IPS-NIHi7 (cell line): Measurements from ENCODE around the gene CAP1.
"Not testable (repeated sequence)": the region's sequence is repeated elsewhere in the genome, so short reads cannot be mapped to it uniquely, and the experiment has no call there.

ENCODE experiments used
- DNase-seq: peaks from one replicate; pipeline ENCODE4 v3.0.0; 2012; ENCODE audit warnings: mixed read lengths; ENCODE audit errors: extremely low spot score

CAP1 gene

GRCh38 chr1:40040511-40041465 is at the start of gene CAP1:
Gene CAP1, plus strand, starts transcription at chr1:40040729. Its CDS starts 18,618 bp downstream, at chr1:40059347.
- DNase-seq, result peak; percentile 99

GRCh38 chr1:39992234-39992633 is 48.3 kb upstream of the CAP1 start:
- DNase-seq, result no peak

DNA sequence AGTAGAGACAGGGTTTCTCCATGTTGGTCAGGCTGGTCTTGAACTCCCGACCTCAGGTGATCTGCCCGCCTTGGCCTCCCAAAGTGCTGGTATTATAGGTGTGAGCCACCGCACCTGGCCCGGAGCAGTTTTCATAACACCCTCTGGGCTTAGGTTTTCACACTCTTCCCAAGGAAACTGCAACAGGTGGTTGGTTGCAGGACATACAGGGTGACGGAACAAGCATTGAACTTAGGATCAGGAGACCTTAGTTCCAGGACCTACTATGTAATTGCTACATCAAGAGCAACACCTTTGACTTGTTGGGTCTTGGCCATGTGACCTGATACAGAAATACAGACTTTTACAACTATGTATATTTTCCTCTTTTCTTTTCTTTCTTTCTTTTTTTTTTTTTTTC is 47.6 kb upstream of the CAP1 start:
- no peak for DNase-seq

- no peak for DNase-seq
Observed at GRCh38 chr1:39995973-39996393, 44.5 kb upstream of the CAP1 start.

DNA sequence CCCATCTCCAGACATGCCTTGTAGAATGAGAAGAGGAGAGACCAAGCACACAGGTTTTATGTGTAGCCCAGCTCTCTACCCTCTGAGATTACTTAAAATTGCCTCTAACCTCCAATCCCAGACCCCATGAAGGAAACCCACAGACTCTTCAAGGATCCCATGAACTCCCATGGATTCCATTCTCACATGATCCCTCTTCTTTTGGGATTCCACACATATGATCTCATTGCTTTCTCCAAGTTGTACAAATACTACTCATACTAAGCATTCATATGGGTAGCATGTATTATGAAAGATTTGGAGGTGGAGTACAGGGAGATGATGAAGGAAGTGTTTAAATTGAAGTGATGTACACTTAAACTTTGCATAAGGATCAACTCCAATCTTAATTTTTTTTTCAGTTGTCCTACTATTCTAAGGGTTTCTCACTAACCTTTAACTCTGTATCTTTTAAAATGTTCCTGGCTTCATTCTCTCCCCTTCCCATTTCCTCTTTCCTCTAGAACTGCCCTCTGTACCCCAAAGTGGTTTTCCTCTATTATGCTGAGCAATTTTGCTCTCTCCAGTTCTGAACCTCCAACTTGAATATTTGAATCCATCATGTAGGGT is 44.0 kb upstream of the CAP1 start:
- DNase-seq, result no peak

DNA sequence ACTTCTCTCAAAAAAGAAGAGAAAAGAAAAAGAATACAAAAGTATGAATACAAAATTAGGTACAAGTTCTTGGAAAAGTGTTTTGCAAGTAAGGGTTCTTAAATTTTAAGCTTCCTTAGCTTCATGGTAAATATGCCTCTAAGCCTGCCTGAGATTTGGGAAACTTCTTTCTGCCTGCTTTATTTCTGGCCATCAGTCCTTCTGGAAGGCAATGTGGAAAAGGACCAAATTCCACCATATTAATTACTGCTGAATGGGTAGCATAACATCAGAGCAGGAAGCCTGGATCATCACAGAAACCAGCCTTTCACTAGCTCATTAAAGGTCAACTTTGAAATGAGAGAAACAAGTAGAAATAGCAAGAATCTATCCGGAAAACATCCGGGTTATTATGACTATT is 39.1 kb upstream of the CAP1 start:
- no peak for DNase-seq

- no peak for DNase-seq
Observed at GRCh38 chr1:40003156-40004093, 37.1 kb upstream of the CAP1 start.

DNA sequence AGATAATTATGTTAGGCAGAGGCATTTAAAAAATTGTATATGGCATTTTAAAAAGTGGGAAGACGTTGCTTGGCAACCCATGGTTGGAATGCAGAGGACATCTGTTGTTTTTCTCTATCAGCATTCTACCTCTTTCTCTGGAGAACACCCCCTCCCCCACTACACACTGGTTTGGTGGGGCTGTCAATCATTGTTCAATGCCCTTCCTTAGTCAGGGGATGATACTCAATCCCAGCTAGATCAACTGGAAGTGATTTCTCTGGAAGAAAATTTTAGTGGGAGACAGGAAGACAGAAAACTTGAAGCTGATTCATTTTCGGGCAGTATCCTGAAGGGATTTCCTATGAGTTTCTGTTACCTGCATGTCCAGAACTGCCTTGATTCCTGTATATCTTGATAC is 35.7 kb upstream of the CAP1 start:
- DNase-seq, result no peak

DNA sequence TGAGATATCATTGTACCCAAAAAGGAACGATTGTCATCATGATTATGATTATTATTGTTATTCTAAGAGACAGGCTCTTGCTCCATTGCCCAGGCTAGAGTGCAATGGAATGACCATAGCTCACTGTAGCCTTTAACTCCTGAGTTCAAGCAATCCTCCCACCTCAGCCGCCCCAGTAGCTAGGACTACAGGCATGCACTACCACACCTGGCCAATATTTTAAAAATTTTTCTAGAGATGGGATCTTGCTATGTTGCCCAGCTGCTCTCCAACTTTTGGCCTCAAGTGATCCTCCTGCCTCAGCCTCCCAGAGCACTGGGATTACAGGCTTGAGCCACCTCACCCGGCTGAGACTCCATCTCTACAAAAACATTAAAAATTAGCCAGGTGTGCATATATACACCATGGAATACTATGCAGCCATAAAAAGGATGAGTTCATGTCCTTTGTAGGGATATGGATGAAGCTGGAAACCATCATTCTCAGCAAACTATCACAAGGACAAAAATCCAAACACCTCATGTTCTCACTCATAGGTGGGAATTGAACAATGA is 33.0 kb upstream of the CAP1 start:
- not testable (repeated sequence) for DNase-seq

DNA sequence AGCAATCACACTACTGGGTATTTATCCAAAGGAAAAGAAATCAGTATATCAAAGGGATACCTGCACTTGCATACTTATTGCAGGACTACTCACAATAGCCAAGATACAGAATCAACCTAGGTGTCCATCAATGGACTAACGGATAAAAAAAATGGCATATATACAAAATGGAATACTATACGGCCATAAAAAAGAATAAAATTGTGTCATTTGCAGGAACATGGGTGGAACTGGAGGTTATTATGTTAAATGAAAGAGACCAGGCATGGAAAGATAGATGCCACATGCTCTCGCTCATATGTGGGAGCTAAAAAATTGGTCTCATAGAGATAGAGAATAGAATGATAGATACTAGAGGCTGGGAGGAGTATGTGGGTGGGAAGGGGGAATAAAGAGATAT is 29.3 kb upstream of the CAP1 start:
- no peak for DNase-seq

- no peak for DNase-seq
Observed at GRCh38 chr1:40014253-40014706, 26.2 kb upstream of the CAP1 start.

- no peak for DNase-seq
Observed at GRCh38 chr1:40014812-40015594, 25.5 kb upstream of the CAP1 start.

DNA sequence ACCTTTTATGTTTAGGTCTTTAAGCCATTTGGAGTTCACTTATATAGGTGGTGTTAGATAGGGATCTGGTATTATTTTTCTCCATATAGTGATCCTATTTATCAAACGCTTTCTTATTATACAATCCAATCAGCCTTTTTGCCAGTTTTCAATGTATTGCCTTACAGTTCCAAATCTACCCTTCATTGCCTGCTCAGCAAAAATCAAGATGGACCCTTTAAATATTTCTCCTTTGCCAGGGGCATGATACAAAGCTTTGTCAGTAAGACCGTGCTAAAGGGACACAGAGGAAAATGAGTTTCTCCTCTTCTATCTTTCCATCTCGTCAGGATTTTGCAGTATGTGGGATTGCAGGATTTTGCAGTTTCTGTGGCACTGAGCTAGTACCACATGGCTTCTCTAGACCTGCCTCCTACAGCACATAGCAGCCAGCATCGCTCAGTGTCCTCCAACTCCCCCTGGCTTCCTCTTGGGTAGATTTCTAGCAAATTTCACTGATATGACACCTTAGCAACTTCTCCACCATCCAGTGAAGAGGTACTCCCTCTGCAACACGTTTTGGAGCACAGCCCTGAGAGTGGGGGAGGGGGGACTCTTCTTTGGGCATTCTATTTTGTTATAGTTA is 22.5 kb upstream of the CAP1 start:
- DNase-seq, result peak; percentile 34

DNA sequence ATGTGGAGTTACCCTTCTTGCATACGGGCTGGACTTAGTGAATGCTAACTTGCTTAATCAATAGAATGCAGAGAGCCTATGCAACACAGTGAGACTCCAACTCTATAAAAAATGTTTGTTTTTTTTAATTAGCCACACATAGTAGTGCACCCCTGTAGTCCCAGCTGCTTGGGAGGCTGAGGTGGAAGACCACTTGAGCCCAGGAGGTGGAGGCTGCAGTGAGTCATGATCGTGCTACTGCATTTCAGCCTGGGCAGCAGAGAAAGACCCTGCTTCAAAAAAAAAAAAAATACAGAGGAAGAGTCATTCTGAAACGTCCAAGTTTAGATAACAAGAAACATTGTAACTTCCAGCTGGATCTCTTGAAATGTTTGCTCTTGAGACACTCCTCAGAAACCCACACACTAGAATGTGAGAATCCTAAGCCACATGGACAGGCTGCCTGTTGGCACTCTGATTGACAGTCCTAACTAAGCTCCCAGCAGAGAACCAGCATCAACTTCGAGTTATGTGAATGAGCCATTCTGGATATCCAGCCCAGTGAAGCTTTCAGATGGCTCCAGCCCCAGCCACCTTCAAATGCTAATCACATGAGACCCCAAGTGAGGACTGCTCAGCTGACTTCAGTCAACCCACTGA is 20.0 kb upstream of the CAP1 start:
- DNase-seq, result no peak

- no peak for DNase-seq
Observed at GRCh38 chr1:40023379-40023944, 17.1 kb upstream of the CAP1 start.

DNA sequence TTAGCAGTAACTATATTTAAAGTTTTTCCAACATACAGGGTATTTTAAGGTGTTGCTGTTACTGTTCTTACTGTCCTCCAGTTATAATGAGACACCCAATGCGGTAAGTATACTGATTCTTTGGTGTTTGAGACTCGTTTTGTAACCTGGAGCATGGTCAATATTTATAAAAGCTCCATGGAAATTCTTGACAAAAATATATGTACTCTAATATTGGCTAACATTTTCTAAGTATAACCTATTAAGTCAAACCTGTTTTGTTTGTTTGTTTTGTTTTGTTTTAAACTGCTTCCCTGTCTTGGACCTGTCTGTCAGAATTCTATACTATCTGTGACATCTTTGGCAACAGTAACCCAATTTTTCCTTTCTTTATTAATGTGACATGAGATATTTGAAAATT is 15.9 kb upstream of the CAP1 start:
- no peak for DNase-seq

DNA sequence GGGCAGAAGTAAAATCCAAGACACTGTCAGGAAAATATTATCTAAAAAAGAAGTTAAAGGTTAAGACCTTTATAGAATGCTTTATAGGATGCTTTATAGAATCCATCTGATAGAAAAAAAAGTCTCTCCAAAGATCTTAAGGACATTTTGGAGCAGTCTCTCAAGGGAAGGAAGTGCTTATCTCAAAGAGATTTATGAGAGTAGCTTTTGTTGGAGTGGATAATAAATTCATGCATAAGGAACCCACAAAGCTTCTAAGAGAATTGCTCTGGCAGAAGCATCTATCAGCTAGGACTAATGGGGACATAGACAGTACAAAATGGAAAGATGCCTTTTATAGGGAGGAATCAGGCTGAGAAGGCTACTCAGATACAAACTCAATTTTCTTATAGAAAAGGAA is 12.9 kb upstream of the CAP1 start:
- no peak for DNase-seq

DNA sequence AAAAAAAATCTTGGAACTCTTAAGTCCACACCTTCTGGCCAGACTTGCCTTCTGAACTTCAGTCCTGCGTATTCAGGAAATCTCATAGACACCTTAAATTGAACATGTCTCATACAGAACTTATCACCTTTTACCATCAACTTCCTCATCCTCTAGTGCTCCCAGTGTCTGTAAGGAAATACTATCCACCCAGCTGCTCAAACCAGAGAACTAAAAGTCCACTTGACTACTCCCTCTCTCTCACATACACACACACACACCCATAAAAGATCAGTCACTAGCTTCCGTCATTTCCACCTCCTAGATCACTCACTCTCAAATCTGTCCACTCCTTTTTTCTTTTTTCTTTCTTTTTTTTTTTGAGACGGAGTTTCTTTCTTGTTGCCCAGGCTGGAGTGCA is 10.9 kb upstream of the CAP1 start:
- no peak for DNase-seq

GRCh38 chr1:40030528-40031135 is 9.9 kb upstream of the CAP1 start:
- no peak for DNase-seq
